Measurements from ENCODE around the gene SERTAD2.

- TF ChIP-seq FOXP2 (optimal IDR thresholded peaks at IDR 0.05; ENCODE audit: borderline replicate concordance, extremely low read depth, extremely low read length, insufficient read depth) (no peak), REST (IDR thresholded peaks at IDR 0.05; ENCODE audit: insufficient read depth in 1 of 2, low read depth in 2 of 2, low read length in 2 of 2) (no peak), SIN3A (IDR thresholded peaks at IDR 0.05; ENCODE audit: borderline replicate concordance, insufficient read depth, low read length) (no peak), POLR2AphosphoS5 (IDR thresholded peaks at IDR 0.05; ENCODE audit: low read depth, low read length) (no peak), TAF1 (IDR thresholded peaks at IDR 0.05; ENCODE audit: borderline replicate concordance, insufficient read depth, low read length) (no peak)
Observed at GRCh38 chr2:64595397-64596176, 58.1 kb downstream of the SERTAD2 start.

Measured in PFSK-1 (cell line).